HG02678 (cell line): Measurements from ENCODE around the gene MINDY2.
"Not testable (repeated sequence)": the region's sequence is repeated elsewhere in the genome, so short reads cannot be mapped to it uniquely, and the experiment has no call there.

Experiments used
- ATAC-seq: cut with Tn5 transposase; IDR thresholded peaks from one replicate; pipeline ENCODE4 v1.9.1; 2021; ENCODE audit warnings: mild to moderate bottlenecking, moderate library complexity; ENCODE audit not compliant: unreplicated experiment

MINDY2 gene

GRCh38 chr15:58880320-58880719 is 109.2 kb downstream of the MINDY2 start:
- no peak for ATAC-seq

GRCh38 chr15:58882243-58882642 is 111.1 kb downstream of the MINDY2 start:
- ATAC-seq = no peak

- ATAC-seq = not testable (repeated sequence)
Observed at GRCh38 chr15:58883926-58884325, 112.8 kb downstream of the MINDY2 start.

GRCh38 chr15:58886921-58887320 is 115.8 kb downstream of the MINDY2 start:
- ATAC-seq = no peak

- ATAC-seq = no peak
Observed at GRCh38 chr15:58889363-58889762, 118.3 kb downstream of the MINDY2 start.

GRCh38 chr15:58898150-58898680 is 127.1 kb downstream of the MINDY2 start:
- no peak for ATAC-seq

- ATAC-seq = no peak
Observed at GRCh38 chr15:58900631-58901030, 129.5 kb downstream of the MINDY2 start.

- no peak for ATAC-seq
Observed at GRCh38 chr15:58908550-58909309, 137.6 kb downstream of the MINDY2 start.

- no peak for ATAC-seq
Observed at GRCh38 chr15:58909616-58910015, 138.5 kb downstream of the MINDY2 start.

GRCh38 chr15:58910456-58910855 is 139.4 kb downstream of the MINDY2 start:
- no peak for ATAC-seq
